ENCODE measurements around the gene TAS1R1. TPM values are rescaled to one million over a fixed set of nuclear protein-coding genes. Genes with fewer than 3 reads are reported as not detected.
A peak's percentile ranks its signal among the peaks of the same experiment; 100 is the strongest.

The TAS1R1 gene
- total RNA-seq, 1 experiment from 2014 or later: not detected

DNA sequence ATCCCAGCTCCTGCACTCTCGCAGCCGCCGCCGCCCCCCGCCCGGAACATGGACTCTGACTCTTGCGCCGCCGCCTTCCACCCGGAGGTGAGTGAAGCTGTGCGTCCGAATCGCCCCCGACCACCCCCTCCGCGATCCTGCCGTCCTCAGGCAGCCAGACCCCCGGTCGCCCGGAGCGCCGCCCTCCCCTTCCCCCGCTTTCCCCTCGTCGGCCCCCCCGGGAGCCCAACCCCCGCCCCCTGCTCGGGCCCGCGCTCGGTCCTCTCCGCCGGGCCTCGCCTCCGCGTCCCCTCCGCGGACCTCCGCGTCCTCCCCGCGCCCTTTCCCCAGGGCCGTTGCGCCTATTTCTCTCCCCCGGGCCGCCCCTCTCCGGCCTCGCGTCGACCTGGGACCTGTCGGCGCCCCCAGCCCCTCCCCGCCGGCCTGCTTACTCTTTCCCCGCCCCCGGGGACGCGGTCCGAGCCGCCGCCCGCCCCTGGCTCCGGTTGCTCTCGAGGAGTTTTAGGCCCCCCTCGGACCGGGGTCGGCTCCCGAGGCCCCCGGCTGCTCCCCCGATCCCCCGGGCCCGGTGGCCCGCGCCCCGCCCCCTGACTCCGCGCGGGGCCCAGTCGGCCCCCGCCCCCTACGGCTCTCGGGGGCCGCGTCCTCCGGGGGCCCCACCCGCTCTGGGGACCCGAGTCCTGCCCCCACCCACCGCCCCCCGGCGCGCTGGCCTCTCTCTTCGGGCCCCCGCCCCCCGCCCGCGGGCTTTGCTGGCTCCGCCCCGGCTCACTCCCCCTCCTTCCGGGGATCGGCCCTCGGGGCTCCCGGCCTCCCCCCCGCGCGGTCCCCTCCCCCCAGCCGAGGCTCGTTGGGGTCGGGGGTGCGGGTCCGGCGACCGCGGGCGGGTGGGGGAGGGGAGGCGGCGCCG is 59.2 kb downstream of the TAS1R1 start:
- in situ Hi-C loops (cut with HindIII; ENCODE audit: low pct_unique_long_range_greater_than_20kb, low sequenced_read_pairs): no loop called here
- no peak for DNase-seq (ENCODE audit: low read depth, low spot score)

GRCh38 chr1:6614929-6615785 is 60.0 kb downstream of the TAS1R1 start:
- in situ Hi-C loops (cut with HindIII; ENCODE audit: low pct_unique_long_range_greater_than_20kb, low sequenced_read_pairs): no loop called here

DNA sequence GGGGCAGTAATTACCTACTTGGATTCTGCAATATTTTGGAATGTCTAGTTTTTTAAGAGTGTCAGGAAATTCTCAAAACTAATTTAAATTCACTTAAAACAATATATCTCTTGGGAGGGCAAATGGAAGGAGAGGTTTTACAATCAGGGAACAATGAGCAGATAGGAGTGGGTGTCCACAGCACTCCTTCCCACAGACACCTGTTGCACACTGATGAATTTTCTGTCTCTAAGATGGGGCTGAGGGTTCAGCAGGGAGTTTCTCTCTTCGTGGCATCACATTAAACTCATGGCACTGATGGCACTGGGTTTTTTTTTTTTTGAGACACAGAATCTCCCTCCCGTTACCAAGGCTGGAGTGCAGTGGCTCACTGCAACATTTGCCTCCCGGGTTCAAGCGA is 63.9 kb downstream of the TAS1R1 start:
- no peak for DNase-seq (ENCODE audit: low read depth, low spot score)
- in situ Hi-C loops (cut with HindIII; ENCODE audit: low pct_unique_long_range_greater_than_20kb, low sequenced_read_pairs): no loop called here

More at GRCh38 chr1:6614929-6615785, 60.0 kb downstream of the TAS1R1 start:
- DNase-seq (ENCODE audit: low read depth, low spot score): no peak

GRCh38 chr1:6621429-6622391 is 66.6 kb downstream of the TAS1R1 start:
- in situ Hi-C loops (cut with HindIII; ENCODE audit: low pct_unique_long_range_greater_than_20kb, low sequenced_read_pairs): no loop called here

GRCh38 chr1:6622396-6623152 is 67.5 kb downstream of the TAS1R1 start:
- in situ Hi-C loops (cut with HindIII; ENCODE audit: low pct_unique_long_range_greater_than_20kb, low sequenced_read_pairs): no loop called here
- no peak for DNase-seq (ENCODE audit: low read depth, low spot score)

More at GRCh38 chr1:6621429-6622391, 66.6 kb downstream of the TAS1R1 start:
- DNase-seq (ENCODE audit: low read depth, low spot score): no peak

DNA sequence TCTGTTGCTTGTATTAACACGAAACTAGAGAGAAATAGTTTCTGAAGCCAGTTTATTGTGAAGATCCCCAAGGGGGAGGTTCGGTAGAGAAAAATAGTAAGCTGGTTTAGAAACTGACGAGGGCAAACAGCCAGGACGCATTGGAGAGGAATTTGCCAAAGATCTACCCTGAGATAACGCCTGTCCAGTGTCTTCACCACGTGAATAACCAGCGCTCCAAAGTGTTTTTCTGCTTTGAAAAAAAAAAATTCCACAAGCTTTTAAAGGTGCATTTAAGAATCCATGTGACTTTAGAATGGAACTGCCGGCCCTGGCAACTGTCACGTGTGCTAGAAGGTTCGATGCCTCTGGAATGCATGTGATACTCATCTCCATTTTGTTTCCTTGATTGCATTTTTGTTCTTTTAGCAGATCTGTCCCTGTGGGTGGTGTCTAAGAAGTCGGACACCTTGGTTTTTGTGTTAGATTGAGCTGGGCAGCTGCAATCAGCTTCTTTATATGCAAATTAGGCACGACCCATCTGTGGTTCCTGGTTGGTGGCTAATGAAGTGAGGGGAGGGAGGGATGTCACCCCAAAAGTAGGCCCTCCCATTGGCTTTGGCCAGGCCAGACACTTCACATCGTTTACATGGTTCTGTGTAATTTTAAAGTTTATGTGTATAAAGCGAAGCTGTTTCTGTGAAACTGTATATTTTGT is 68.3 kb downstream of the TAS1R1 start:
- in situ Hi-C loops (cut with HindIII; ENCODE audit: low pct_unique_long_range_greater_than_20kb, low sequenced_read_pairs): no loop called here
- DNase-seq (ENCODE audit: low read depth, low spot score): no peak

DNA sequence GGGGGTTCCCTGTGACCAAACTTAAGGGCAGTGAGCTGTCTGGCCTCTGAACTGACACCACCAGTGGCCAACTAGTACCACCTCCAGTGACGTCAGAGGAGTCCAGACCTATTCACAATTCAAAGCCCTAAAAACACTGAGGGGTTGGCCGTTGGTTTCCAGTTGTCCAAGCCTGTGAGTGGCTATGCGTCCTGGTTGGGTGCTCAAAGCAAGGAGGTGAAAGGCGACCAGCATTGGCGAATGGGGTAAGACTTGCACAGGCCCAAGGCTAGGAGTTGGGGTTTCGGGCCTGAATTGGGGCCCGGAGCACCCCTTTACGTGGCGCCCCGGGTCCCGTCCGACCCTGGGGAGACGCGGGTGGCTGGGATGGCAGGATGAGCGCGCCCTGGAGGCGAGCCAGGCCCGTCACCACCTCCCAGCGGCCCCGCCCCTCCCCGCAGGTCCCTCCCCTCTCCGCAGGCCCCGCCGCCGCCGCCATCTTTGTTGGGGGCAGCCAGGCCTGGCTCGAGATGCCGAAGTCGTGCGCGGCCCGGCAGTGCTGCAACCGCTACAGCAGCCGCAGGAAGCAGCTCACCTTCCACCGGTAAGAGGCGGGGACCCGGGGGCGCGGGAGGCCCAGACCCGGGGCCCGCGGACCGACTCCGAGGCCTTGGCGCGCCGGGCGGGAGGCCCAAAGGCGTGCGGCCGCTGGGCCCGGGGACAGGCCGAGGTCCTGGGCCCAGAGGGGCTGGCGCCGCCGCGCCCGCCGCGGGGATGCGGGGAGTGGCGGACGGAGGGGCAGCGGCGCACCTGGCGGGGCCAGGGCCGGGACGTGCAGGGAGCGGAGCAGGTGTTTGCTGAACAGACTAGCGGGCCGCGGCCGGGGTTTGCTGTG is 69.8 kb downstream of the TAS1R1 start, which contains the start of gene THAP3:
THAP3 (plus strand) TSS at position 159 of the 874 bp plus-strand sequence; CDS start at position 510, 351 bp downstream.
- peak; percentile 93 for DNase-seq (ENCODE audit: low read depth, low spot score)
- in situ Hi-C loops (cut with HindIII; ENCODE audit: low pct_unique_long_range_greater_than_20kb, low sequenced_read_pairs): no loop called here

GRCh38 chr1:6625584-6626149 is 70.6 kb downstream of the TAS1R1 start:
- DNase-seq (ENCODE audit: low read depth, low spot score): peak; percentile 34
- in situ Hi-C loops (cut with HindIII; ENCODE audit: low pct_unique_long_range_greater_than_20kb, low sequenced_read_pairs): no loop called here

- in situ Hi-C loops (cut with HindIII; ENCODE audit: low pct_unique_long_range_greater_than_20kb, low sequenced_read_pairs): no loop called here
Measured at GRCh38 chr1:6627031-6627430, 71.9 kb downstream of the TAS1R1 start.

DNA sequence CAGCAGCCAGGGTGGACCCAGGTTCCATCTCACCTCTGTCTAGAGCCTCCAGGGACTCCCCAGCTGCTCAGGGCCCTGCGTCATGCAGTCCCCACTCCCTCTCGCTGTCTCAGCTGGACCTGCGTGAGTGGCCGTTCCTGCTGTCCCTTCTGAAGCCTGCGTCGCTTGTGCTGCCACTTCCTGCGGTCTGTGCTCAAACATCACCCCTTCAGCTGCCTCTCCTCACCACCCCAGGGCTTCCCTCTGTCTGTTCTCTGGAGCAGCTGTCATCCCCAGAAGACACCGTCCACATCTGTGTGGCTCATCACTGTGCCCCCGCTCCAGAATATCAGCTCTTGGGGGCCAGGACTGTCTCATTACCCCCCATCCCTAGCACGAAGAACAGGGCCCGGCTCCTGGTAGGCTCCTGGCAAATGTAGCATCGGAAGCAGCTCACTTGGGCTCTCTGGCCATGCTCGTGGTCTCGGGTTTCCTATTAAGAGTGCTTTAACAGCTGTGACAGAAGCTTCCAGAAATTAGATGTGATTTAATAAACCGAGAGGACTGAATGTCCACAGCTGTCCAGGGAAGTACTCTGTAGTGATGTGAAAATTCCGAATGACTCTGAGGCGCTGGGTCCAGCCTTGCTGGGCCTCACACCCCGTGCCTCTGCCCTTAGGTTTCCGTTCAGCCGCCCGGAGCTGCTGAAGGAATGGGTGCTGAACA is 72.9 kb downstream of the TAS1R1 start:
- in situ Hi-C loops (cut with HindIII; ENCODE audit: low pct_unique_long_range_greater_than_20kb, low sequenced_read_pairs): no loop called here
- no peak for DNase-seq (ENCODE audit: low read depth, low spot score)

More at GRCh38 chr1:6627031-6627430, 71.9 kb downstream of the TAS1R1 start:
- no peak for DNase-seq (ENCODE audit: low read depth, low spot score)

DNA sequence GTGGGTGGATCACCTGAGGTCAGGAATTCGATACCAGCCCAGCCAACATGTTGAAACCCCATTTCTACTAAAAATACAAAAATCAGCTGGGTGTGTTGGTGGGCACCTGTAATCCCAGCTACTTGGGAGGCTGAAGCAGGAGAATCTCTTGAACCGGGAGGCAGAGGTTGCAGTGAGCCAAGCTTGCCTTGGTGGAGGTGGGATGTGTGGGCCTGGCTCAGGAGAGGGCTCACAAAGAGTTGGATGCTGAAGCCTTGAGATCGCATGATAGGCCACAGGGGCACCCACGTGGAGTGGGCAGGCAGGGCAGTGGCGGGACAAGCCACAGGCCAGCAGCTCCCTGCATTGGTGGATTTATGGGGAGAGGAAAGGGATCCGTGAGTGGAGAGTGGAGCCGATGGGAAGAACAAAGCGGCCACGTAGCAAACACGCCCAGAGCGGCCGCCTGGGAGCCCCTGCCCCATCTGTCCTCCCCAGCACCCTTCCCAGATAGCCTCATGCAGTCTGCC is 73.9 kb downstream of the TAS1R1 start:
- in situ Hi-C loops (cut with HindIII; ENCODE audit: low pct_unique_long_range_greater_than_20kb, low sequenced_read_pairs): no loop called here
- no peak for DNase-seq (ENCODE audit: low read depth, low spot score)
